Stimulated activated CD4-positive, alpha-beta T cell treated with anti-CD3 and anti-CD28 coated beads, Interleukin-15, amount 100 ng/mL, for 24 hours (primary cell): ENCODE results near the gene GAN.
"Not testable (repeated sequence)": the region's sequence is repeated elsewhere in the genome, so short reads cannot be mapped to it uniquely, and the experiment has no call there.

Experiments used
- DNase-seq: peaks from one replicate; pipeline ENCODE4 v3.0.0-alpha.2; 2020

Gene GAN

DNA sequence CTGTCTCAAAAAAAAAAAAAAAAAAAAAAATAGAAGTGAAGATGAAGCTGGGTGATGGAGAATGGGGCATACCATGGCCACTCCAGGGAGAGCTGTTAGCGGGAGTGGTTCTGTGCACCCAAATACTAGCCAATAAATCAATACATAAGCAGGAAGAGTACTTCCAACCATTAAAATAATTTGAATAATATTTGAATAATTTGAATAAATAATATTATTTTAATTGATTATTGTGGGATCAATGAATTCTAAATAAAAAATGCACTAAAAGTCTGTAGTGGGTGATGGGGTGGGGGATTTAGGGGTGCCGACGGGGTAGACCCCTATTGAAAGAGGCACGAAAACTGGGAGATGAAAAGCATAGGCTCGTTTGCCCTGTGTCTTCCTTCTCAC lies 88.4 kb downstream of the GAN start:
- no peak for DNase-seq

DNA sequence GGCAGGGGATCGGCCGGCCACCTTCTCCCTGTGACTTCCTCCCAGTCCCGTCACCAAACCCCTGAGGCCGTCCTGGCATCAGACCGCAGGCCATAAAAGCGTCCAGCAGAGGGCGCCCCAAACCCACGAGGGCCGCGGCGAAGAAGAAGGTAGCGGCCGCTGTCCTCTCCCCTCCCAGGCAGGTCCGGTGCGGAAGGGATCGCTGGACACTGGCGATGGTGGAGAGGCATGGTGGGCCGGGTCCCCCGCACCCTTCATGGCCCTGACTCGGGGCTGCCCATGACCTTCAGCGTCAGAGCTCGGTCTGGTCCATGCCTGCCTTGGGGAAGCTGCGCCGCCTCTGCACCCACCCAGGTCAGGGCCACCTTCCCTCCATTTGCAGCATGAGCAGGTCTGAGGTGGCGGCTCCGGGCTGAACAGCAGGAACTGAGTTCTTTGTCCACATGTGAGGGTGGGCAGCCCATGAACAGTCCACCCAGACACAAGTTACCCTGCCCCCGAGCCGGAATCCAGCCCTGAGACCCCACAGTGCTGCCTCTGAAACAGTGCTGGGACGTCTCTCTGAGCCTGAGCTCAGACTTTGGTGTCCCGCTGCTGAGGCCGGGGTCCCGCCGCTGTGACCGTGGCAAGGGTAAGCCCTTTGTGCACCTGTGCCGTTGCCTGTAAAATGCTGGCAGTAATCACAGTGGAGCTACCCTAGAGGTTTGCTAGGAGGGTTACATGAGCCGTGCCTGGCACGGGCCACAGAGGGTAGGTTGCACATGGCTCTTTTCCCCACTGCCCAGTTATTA lies 89.0 kb downstream of the GAN start:
- peak; percentile 88 for DNase-seq

DNA sequence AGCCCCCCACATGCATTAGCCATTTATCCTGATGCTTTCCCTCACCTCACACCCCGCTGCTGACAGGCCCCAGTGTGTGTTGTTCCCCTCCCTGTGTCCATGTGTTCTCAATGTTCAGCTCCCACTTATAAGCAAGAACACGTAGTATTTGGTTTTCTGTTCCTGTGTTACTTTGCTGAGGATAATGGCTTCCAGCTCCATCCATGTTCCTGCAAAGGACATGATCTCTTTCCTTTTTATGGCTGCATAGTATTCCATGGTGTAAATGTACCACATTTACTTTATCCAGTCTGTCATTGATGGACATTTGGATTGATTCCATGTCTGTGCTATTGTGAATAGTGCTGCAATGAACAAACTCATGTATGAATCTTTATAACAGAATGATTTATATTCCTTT lies 90.2 kb downstream of the GAN start:
- DNase-seq, result not testable (repeated sequence)

DNA sequence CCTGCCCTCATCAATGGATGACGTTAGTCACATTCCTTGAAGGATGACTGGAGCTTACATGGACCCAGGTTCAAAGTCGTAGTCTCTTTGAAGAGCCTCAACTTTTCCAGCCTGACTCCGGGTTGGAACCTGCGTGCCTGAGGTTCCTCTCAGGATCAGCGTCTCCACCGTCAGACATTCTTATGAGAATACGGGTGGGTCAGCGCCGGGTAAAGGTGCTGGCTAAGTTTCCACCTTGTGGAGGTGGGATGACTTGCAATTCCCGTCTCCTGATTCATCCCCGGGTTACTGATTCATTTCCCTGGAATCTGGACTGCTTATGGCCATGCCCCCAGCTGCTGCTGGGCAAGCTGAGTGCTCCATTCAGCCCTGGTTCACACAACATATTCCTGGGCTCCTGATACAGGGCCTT lies 90.9 kb downstream of the GAN start:
- no peak for DNase-seq

DNA sequence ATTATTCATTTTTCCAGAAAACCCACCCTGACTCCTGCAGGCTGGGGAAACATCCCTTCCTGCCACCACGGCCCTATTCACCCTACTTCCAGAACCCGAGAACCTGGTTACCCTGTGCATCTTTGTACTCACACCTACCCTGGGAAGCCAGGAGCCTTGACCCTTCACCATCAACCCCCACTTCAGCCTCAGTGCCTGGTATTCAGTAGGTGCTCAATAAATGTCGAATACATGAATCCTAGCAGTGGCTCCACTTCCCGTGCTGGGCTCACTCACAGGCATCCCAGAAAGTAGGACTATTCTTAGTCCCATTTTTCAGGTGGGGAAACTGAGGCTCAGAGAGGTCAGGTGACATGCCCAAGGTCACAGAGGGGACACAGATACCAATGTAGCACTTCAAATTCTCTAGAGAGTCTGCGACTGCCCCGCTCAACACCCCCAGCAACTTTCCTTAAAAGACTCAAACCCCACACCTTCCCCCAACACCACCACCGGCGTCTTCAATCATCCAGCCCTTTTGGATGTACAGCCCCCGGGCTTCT lies 93.7 kb downstream of the GAN start:
- DNase-seq, result no peak

DNA sequence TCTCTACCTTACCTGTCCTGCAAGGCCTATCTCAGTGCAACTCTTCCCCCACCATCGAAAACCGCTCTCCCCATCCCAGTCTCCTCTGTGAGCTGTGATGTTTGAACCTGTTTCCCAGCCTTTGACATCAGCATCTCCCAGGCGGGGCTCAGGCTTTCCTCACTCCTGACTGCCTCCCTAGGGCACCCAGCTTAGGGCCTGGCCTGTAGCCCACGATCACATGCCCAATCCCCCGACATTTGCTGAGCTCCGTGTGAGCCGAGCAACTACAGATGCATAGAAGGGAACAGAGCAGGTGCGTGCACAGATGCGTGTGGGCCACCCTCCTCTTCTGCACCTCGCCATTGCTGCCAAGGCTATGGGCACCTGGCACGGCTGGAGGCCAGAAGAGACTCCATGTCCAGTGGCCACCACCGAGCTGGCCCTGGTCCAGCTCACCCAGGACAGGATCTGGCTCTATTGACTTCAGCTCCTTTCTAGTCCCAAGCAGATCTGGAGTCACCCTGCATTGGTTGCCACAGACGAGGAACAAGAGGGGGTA lies 94.3 kb downstream of the GAN start:
- DNase-seq, result no peak

DNA sequence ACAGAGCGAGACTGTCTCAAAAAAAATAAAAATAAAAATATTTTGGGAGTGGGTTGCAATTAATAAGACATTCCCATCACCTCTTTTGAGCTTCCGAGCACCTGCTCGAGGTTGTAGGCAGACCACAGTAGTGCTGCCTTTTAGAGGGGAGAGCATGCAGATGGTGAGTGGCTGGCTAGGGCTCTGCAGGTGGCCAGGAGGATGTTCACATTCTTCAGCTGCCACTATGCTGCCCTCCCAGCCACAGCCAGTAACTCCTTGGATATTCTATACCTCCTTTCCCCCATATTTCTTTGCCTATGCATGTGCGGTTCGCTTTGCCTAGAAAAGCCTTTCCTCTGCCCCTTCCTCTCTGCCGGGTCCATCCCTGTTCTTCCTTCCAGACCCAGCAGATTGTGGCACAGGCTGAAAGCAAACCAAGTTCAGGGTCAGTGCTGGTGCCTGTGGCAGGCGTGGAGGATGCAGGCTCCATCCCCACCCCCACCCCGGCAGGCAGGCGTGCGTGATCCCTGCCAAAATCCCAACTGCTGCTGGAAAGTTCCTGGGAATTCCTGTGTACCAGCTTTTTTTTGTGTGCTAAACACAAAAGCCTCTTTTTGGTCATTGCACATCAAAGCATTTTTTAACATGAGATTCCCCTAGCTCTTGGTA lies 96.0 kb downstream of the GAN start:
- DNase-seq, result no peak

DNA sequence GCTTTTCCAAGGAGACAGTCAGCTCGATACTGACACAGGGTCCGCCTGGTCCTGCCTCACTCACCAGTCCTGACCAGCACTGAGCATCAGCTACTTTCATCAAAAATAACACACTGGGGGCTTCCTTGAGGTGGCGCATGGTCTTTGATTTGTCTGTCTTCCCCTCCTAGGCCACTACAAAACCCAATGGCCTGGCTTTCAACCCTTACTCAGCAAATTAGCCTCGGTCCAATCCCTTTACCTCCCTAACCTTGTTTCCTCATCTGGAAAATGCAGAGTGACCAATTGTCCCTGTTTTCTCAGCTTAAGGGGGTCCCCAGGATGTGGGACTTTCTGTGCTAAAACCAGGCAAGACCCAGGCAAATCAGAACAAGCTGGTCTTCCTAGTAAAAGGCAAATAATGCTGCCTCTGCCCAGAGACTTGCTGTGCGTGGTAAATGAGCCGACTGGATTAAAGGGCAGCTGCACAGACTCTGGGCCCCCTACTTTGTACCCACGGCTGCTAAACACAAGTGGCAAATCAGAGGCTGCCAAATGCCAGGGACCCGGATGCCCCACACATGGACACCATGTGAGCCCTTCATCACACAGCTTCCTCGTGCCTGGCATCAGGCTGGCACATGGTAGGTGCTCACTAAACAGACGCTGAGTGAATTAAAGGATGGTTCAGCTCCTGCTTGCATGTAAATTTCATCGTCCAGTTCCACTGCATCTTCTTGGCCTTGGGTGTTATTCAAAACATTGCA lies 98.7 kb downstream of the GAN start:
- DNase-seq, result no peak

DNA sequence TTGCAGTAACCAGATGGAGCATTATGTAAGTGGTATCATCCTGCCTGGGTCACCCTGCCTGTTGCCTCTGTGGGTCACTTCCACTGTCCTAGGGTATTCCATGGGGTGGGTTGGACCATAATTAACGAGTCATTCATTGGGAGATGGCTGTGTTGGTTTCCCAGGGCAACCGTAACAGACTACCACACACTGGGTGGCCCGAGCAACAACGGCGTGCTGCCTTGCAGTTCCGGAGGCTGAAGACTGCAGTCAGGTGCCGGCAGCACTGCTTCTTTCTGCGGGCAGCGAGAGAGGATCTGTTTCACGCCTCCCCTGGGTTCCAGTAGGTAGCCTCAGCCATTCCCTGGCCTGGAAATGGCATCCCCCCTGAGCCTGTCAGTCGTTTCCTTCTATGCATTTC lies 101.0 kb downstream of the GAN start:
- no peak for DNase-seq

DNA sequence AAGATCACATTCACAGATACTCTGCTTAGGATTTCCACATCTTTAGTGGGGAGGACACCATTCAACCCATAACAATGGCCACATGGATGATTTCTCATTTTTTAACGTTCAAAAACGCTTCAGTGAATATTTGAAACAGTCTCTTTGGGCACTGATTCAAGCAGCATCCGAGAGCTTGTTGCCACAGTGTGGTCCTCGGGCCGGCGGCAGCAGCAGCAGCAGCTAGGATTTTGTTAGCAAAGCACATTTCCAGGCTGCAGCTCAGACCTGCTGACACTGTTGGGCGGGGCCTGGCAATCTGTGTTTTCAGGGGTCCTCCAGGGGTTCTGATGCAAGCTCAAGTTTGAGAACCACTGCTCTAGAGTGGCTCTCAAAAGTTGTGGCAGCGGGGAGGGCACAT lies 102.0 kb downstream of the GAN start:
- no peak for DNase-seq

DNA sequence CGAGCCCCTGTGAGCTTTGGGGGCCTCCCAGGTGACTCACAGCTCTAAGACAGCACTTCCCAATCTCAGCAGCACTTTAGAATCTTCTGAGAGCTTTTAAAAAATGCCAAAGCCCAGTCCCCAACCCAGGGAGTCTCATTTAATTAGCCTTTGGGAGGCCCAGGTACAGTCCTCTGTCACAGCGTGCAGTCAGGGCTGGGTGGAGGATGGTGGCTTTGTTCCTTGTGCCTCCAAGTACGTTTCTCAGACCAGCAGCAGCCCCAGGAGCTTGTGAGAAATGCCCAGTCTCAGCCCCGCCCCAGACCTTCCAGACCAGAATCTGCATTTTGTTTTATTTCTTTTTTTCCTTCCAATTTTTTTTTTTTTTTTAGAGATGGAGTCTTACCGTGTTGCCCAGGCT lies 102.4 kb downstream of the GAN start:
- no peak for DNase-seq

DNA sequence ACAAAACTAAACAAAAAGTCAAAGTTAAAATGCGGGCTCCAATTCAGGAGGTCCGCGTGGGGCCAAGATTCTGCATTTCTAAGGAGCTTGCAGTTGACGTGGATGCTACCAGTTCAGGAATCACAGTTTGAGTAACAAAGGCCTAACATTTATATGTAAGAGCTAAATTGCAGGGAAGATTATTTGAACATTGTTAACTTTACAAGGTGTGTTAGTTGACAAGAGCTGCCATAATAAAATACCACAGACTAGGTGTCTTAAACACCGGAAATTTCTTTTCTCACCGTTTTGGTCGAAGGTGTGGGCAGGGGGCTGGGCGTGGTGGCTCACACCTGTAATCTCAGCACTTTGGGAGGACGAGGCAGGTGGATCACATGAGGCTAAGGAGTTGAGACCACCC lies 105.0 kb downstream of the GAN start:
- no peak for DNase-seq

DNA sequence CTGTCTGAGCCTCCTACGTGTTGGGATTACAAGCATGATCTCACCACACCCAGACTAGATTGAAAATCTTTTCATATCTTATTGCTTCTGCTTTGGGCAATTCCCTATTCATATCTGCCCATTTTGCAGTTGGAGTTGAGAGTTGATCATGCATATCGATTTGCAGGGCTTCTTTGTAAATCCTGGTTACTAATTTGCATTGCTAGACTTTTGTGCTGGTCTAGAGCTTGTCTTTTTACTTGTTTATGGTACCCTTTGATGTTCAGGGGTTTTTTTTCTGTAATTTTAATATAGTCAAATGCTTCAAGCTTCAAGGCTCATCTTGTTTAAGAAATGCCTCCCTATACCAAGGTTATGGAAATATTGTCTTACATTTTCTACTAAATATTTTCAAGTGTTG lies 106.4 kb downstream of the GAN start:
- no peak for DNase-seq

DNA sequence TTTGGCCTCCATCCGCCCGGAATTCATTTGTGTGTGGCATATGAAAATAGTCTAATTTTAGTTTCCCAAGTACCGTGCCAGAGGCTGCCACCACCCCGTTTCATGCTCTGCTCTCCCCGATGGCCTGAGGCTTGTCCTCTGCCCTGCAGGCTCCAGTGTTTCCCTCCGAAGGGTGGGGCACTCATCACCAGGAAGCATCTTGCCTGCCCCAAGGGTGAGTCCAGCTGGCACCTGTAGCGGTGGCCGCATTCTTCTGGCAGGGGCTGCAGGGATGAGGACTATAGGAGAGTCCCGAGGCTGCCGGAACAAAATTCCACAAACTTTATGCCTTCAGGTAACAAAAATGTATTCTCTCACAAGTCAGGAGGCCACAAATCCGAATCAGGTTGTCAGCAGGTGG lies 106.8 kb downstream of the GAN start:
- no peak for DNase-seq

DNA sequence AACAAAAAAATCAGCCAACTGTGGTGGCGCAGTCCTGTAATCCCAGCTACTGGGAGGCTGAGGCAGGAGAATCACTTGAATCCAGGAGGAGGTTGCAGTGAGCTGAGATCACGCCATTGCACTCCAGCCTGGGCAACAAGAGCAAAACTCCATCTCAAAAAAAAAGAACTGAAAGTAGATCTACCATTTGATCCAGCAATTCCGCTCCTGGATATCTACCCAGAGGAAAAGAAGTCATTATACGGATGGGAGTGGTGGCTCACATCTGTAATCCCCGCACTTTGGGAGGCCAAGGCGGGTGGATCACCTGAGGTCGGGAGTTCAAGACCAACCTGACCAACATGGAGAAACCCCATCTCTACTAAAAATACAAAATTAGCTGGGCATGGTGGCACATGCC lies 107.4 kb downstream of the GAN start:
- not testable (repeated sequence) for DNase-seq

DNA sequence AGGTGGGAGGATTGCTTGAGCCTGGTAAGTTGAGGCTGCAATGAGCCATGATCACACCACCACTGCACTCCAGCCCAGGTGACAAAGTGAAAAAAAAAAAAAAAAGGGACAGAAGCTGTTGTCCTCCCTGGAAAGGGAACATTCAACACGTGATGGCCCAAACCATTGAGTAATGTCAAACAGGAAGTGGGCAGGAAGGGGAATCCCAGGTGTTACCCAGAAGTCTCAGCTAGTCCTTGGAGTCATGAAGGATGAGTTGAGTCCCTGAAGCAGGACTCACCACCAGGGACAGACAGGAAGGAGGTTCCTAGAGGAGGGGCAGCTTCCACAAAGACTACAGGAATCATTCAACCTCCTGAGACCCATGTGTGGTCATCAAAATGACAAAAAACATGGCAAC lies 110.0 kb downstream of the GAN start:
- DNase-seq, result peak; percentile 56

DNA sequence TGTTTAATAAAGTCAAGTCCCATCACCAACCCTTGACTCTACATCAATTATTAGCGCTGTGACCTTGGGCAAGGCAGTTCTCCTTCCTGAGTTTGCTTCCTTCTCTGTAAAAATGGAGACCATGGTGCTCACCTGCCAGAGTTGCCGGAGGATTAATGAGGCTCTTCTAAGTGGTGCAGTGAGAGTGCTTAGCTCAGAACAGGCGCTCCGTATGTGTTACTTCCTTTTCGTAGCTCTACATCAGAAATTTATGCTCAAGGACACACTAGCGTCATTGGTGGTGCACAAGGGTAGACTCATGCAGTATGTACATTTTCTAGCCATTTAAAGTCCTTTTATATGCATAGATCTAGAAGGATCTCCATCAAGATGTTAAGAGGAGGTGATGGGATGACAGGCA lies 112.5 kb downstream of the GAN start:
- DNase-seq, result no peak

DNA sequence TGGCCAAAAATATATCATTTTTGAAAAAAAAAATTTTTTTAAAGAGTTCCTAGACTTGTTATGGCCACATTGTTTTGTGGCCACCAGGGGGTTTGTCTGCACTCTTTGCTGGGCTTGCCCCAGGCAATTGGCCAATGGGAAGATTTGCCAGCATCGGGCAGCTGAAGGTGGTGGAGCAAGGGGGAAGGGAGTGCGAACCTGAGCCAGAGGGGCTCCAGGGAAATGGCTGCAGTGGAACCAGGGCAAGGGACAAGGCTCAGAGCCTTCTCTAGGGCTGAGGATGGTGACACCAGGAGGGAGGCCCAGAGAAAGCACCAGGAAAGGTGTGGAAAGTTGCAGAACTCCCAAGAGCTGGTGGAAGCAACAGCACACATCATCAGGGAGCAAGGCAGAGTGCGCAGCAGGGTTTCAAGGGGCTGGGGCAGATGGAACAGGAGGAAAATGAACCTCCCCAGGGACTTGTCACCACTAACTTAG lies 114.3 kb downstream of the GAN start:
- no peak for DNase-seq

DNA sequence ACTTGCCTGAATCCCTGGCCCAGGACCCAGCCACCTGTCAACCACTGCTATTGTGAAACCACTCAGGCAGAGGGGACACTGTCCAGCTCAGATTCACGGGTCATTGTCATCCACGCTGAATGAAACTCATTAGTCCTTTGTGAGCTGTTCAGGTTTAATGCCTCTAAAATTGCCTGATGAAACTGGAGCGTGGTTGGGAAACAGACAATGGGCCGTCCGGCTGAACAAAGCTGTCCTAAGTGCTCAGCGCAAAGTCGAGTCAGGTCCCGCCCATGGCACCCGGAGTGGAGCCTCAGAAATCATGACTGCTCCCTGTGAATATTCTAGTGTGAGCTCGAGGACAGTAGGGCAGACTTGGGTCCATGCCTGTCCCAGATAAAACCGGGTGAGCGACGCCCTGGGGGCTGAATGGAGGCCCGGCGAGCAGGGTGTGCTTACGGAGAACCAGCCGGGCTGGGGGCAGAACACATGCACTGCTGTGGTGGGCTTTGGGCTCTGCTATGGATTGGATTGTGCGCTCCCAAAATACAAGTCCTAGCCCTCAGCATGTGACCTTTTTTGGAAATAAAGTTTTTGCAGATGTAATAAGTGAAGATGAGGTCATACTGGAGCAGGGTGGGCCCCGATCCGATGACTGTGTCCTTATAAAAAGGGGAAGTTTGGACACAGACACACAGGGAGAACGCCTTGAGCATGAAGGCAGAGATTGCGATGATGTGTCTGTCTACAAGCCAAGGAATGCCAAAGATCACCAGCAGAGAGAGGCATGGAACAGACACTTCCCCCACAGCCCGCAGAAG lies 117.0 kb downstream of the GAN start:
- no peak for DNase-seq

DNA sequence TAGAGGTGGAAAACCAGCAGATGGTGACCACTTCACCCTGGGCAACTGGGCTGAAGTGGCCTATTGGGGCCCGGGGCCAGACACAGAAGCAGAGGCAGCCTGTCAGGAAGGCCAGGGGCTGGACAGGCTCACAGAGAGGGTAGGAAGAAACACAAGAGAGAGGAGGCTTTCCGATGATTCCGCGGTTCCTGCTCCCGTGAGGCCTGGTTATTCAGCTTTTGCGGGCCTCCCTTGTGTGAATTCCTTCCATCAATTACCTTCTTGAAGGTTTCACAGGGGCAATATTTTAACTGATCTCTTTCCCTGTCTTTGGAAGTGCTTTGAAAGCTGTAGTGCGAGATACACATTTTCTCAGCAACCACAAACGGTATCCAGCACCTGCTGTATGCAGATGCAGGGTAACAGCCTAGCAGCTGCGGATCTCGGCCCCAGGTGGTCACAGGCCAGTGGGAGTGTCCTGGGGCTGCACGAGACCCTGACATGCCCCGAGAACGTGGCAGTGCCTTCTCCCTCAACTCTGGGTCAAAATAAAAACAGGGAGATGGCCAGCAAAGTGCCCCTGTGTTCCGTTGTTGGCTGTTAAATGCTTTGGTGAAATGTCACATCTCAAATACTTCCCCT lies 118.3 kb downstream of the GAN start:
- no peak for DNase-seq

DNA sequence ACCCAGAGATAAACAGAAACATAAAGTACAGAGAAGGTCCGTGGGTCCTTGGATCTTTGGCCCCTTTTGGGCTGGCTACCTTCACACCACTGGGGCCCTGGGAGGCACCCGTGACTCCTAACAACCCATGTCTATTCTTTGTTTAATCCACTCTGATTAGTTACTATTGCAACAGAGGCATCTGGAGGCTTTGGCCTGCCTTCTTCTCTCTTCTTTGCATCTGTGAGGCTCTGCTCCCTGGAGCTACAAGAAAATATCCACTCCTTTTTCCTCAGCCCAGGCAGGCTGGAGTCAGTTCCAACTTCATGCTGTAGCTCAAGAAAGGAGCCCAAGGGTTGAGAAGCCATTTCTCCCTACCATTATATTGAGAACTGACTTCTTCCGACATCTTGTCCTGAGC lies 120.3 kb downstream of the GAN start:
- no peak for DNase-seq

DNA sequence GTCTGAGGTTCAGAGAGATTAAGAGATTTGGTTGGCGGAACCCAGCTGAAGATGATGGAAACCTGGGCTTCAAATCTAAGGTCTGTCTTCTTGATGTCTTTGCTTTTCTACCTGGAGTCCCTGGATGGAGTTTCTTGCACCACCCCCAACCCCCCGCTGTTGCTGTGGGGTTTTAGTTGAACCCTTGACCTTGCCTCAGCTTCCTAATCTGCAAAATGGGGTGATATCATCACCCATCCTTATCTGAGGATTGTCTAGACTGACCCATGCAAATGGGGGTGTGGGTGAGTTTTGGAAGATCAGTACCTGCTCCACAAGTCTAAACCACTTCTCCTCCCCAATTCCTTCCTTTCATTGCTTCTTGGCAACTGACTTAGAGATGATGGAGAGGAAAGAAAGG lies 120.8 kb downstream of the GAN start:
- no peak for DNase-seq
